Neural crest cell (in vitro differentiated cells): ENCODE data around the gene HIPK3. TPM values are rescaled to one million over a fixed set of nuclear protein-coding genes. Genes with fewer than 3 reads are reported as not detected.

Source experiments
- DNase-seq: peaks from one replicate; pipeline ENCODE4 v3.0.0; 2021; ENCODE audit warnings: low read depth, mixed read lengths, low spot score
- H3K27ac Mint-ChIP-seq: one replicate; pipeline ENCODE4 v1.8.0; 2021; ENCODE audit warnings: mild to moderate bottlenecking, mixed read lengths; ENCODE audit not compliant: unreplicated experiment
- H3K27me3 Mint-ChIP-seq: 2 replicates; pipeline ENCODE4 v1.8.0; 2021; ENCODE audit warnings: low read depth, mild to moderate bottlenecking, mixed read lengths
- H3K36me3 Mint-ChIP-seq: 2 replicates; pipeline ENCODE4 v1.8.0; 2021; ENCODE audit warnings: low read depth, mild to moderate bottlenecking, mixed read lengths
- H3K4me1 Mint-ChIP-seq: 2 replicates; pipeline ENCODE4 v1.8.0; 2021; ENCODE audit warnings: mixed read lengths
- H3K4me3 Mint-ChIP-seq: one replicate; pipeline ENCODE4 v1.8.0; 2021; ENCODE audit warnings: mild to moderate bottlenecking, mixed read lengths
- H3K9me3 Mint-ChIP-seq: 2 replicates; pipeline ENCODE4 v1.8.0; 2021; ENCODE audit warnings: mixed read lengths
- total RNA-seq: library from RNA; stranded (reverse); gene quantifications from 2 replicates; pipeline ENCODE4 v1.2.1, GENCODE V29; 2021
- TF ChIP-seq, protein P1 (sequence below): fragments of 200-600 bp; sonication (generic); conservative IDR thresholded peaks from 2 replicates; pipeline ENCODE4 v1.5.0; 2021; ENCODE audit warnings: antibody characterized with exemption, mild to moderate bottlenecking

Gene HIPK3
- total RNA-seq, 1 donor from 2014 or later, result 33.8 TPM

DNA sequence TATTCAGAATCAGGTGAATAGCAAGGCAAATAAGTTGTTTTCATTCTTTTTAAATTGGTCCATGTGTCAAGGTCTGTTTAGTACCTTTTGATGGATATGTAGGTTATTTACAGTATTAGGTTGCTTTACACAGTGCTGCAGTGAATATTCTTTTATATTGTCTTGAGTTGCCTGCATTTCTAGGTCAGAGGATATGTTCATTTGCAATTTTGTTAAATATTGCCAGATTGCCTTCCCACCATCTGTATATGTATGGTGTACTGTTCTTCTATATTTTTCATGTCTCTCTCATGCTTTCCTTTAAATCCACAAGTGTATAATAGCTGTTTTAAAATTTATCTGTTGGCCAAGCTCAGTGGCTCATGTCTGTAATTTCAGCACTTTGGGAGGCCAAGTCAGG lies 24.6 kb downstream of the HIPK3 start:
- no peaks in the 10 kb centered on the region for H3K27me3 Mint-ChIP-seq
- no peak overlapping the region for H3K4me3 Mint-ChIP-seq
- H3K36me3 Mint-ChIP-seq, result peaks cover 6% of the 10 kb centered on the region
- H3K4me1 Mint-ChIP-seq, result peaks cover 4% of the 10 kb centered on the region
- H3K9me3 Mint-ChIP-seq, result peaks cover 3% of the 10 kb centered on the region
- H3K27ac Mint-ChIP-seq, result no peak overlapping the region
- no peak for DNase-seq
- TF ChIP-seq, protein P1, sequence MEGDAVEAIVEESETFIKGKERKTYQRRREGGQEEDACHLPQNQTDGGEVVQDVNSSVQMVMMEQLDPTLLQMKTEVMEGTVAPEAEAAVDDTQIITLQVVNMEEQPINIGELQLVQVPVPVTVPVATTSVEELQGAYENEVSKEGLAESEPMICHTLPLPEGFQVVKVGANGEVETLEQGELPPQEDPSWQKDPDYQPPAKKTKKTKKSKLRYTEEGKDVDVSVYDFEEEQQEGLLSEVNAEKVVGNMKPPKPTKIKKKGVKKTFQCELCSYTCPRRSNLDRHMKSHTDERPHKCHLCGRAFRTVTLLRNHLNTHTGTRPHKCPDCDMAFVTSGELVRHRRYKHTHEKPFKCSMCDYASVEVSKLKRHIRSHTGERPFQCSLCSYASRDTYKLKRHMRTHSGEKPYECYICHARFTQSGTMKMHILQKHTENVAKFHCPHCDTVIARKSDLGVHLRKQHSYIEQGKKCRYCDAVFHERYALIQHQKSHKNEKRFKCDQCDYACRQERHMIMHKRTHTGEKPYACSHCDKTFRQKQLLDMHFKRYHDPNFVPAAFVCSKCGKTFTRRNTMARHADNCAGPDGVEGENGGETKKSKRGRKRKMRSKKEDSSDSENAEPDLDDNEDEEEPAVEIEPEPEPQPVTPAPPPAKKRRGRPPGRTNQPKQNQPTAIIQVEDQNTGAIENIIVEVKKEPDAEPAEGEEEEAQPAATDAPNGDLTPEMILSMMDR, result no peak

DNA sequence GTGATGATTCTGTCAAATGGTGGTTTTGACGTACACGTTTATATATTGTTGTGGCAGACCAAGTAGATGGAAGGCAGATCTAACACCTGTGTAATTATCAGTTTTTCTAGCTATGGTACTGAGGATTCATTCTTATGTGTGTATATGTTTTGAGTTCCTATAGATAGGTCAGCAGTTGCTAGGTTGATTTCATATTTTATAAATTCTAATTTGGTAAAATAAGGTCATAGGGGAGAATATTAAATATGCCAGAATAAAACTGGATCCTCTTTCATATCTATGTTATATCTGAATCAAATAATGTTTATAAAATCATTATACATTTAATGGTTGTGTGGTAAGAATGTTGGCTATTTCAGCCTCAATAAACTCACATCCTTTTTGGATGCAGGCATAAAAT lies 27.6 kb downstream of the HIPK3 start:
- DNase-seq, result no peak
- Mint-ChIP-seq H3K27ac (no peak overlapping the region), H3K36me3 (peaks cover 9% of the 10 kb centered on the region), H3K27me3 (no peaks in the 10 kb centered on the region), H3K4me1 (peaks cover 3% of the 10 kb centered on the region), H3K9me3 (peaks cover 3% of the 10 kb centered on the region), H3K4me3 (no peak overlapping the region)
- TF ChIP-seq, protein P1, result no peak

DNA sequence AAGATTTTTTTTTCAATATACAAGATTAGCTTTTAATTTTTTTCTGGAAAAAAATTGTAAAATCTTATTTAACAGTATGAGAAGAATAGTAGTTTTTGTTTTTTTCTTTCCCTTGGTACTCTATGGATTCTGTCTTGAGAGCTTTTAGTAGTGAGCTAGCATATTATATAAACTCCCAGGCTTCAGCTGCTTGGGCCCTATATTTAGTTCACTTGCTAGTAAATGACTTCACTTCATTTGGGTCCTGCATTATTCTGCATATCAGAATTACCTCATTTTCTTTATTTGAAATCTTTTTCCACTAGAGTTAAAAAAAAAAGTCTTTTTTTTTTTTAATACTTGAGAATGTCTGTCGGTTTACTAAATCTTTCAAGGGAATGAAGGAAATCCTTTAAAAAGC lies 33.1 kb downstream of the HIPK3 start:
- Mint-ChIP-seq H3K27me3 (no peaks in the 10 kb centered on the region), H3K4me3 (no peak overlapping the region), H3K9me3 (no peaks in the 10 kb centered on the region), H3K27ac (no peak overlapping the region), H3K4me1 (peaks cover 9% of the 10 kb centered on the region), H3K36me3 (peaks cover 14% of the 10 kb centered on the region)
- no peak for DNase-seq
- TF ChIP-seq, protein P1, result no peak

DNA sequence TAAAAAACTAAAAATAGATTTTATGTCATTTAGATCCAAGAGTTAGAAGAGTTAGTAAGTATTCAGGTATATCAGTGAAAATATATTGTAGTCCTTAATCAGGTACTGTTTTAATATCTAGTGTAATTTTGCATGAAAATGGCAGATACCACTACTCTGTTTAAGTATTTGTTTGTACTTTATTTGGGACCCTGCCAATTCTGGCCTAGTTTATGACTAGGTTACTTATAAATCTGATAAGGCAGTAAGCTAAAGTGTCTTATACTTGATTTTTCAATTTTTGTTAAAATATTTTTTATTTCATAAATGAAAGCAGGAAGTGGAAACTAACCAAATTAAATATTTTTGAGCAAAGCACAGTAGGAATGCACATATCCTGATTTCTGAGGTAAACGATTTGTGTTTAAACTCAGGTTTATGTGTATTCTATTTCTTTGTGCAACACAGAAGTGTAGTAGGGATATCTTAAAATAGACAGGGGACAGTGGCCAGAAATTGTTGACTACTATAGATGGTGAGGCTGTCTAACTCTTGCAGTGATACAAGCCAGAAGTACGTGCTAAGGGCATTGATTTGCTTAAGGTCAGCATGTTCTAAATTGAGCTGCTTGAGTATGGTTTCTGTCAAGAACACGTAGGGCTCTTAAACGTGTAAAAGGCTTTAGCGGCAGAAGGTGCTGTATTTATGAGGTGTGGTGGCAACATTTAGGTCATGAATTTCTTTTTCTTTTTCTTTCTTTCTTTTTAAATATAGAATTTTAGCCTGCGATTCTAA lies 34.0 kb downstream of the HIPK3 start:
- H3K4me3 Mint-ChIP-seq, result no peak overlapping the region
- no peaks in the 10 kb centered on the region for H3K9me3 Mint-ChIP-seq
- no peaks in the 10 kb centered on the region for H3K27me3 Mint-ChIP-seq
- TF ChIP-seq, protein P1, result no peak
- H3K4me1 Mint-ChIP-seq, result peaks cover 9% of the 10 kb centered on the region
- no peak overlapping the region for H3K27ac Mint-ChIP-seq
- H3K36me3 Mint-ChIP-seq, result peaks cover 14% of the 10 kb centered on the region
- DNase-seq, result no peak

DNA sequence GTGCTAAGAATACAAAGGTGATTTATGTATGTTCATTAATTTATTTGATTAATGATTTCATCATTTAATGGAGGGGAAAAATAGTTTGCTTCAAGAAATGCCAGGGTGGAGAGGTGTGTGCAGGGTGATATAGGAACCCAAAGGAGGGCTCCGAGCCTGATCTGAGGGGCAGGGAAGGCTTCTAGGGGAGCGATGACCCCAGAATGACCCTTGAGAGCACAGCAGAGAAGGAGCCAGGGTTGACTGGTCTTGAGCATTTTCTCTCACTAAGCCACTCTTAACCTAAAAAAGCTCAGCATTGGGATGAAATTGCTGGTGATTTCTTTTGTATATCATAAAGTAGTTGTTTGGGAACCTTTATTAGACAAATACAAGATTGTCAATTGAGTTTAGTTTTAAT lies 35.1 kb downstream of the HIPK3 start:
- no peak overlapping the region for H3K4me3 Mint-ChIP-seq

More for the DNA sequence above, 35.1 kb downstream of the HIPK3 start:
- no peaks in the 10 kb centered on the region for H3K27me3 Mint-ChIP-seq
- H3K27ac Mint-ChIP-seq, result no peak overlapping the region
- no peaks in the 10 kb centered on the region for H3K9me3 Mint-ChIP-seq
- no peak for DNase-seq
- peaks cover 9% of the 10 kb centered on the region for H3K4me1 Mint-ChIP-seq
- peaks cover 12% of the 10 kb centered on the region for H3K36me3 Mint-ChIP-seq
- TF ChIP-seq, protein P1, result no peak
